ENCODE data around the gene RNF38. TPM values are rescaled to one million over a fixed set of nuclear protein-coding genes. Genes with fewer than 3 reads are reported as not detected.
"Not testable (repeated sequence)": the region's sequence is repeated elsewhere in the genome, so short reads cannot be mapped to it uniquely, and the experiment has no call there.

Gene RNF38
- total RNA-seq, result 10 to 100 TPM; 17.3 to 27.0 (median 23.4) TPM

- DNase-seq (ENCODE audit: low spot score in 2 of 2), result no peak
- WGBS, 2 donors, result 0 to 1% methylated on average over 12 of the region's 12 CpGs
- peak within 1 kb of the TSS; percentile 64 for H3K4me3 ChIP-seq (ENCODE audit: low read depth, poor library complexity, severe bottlenecking)
- intact Hi-C loops (cut with DNase I; ENCODE audit: low total_unique reads), result loop anchor here (10.0 kb wide), 1 partner anchor 55 kb away; no protein-coding TSS in a partner anchor
- no peak for TF ChIP-seq CTCF (IDR thresholded peaks at IDR 0.05)
- no peak for TF ChIP-seq POLR2A (IDR thresholded peaks at IDR 0.05)
Observed at GRCh38 chr9:36399980-36400331, at the start of gene RNF38. RNF38 (minus strand) TSS chr9:36400269; CDS start chr9:36400108, 161 bp downstream.

- DNase-seq (ENCODE audit: low spot score in 2 of 2); H3K4me3 ChIP-seq (ENCODE audit: low read depth, poor library complexity, severe bottlenecking); intact Hi-C loops (cut with DNase I; ENCODE audit: low total_unique reads): not testable (repeated sequence)
- WGBS, 2 donors, result 66 to 67% methylated on average over 9 of the region's 9 CpGs
Observed at GRCh38 chr9:36448555-36448954, 48.5 kb upstream of the RNF38 start.

GRCh38 chr9:36448017-36448416 lies 47.9 kb upstream of the RNF38 start:
- no peak for DNase-seq (ENCODE audit: low spot score in 2 of 2)
- TF ChIP-seq POLR2A (IDR thresholded peaks at IDR 0.05) (no peak), CTCF (IDR thresholded peaks at IDR 0.05) (no peak)
- 46 to 49% methylated on average over 1 of the region's 1 CpG for WGBS, 2 donors
- intact Hi-C loops (cut with DNase I; ENCODE audit: low total_unique reads), result no loop called here
- no peak overlapping the region for H3K4me3 ChIP-seq (ENCODE audit: low read depth, poor library complexity, severe bottlenecking)

GRCh38 chr9:36446678-36447077 lies 46.6 kb upstream of the RNF38 start:
- intact Hi-C loops (cut with DNase I; ENCODE audit: low total_unique reads); DNase-seq (ENCODE audit: low spot score in 2 of 2); H3K4me3 ChIP-seq (ENCODE audit: low read depth, poor library complexity, severe bottlenecking): not testable (repeated sequence)
- WGBS, 2 donors, result 93 to 96% methylated on average over 6 to 10 of the region's 10 CpGs

GRCh38 chr9:36445800-36446361 lies 45.8 kb upstream of the RNF38 start:
- no peak for DNase-seq (ENCODE audit: low spot score in 2 of 2)
- intact Hi-C loops (cut with DNase I; ENCODE audit: low total_unique reads), result no loop called here
- WGBS, 2 donors, result 73 to 78% methylated on average over 5 of the region's 5 CpGs
- no peak for TF ChIP-seq CTCF (IDR thresholded peaks at IDR 0.05)
- TF ChIP-seq POLR2A (IDR thresholded peaks at IDR 0.05), result no peak
- no peak overlapping the region for H3K4me3 ChIP-seq (ENCODE audit: low read depth, poor library complexity, severe bottlenecking)

- TF ChIP-seq CTCF (IDR thresholded peaks at IDR 0.05), result no peak
- TF ChIP-seq POLR2A (IDR thresholded peaks at IDR 0.05), result no peak
- WGBS, 2 donors, result 59 to 70% methylated on average over 2 of the region's 2 CpGs
- no peak for DNase-seq (ENCODE audit: low spot score in 2 of 2)
- H3K4me3 ChIP-seq (ENCODE audit: low read depth, poor library complexity, severe bottlenecking), result no peak overlapping the region
- intact Hi-C loops (cut with DNase I; ENCODE audit: low total_unique reads), result no loop called here
Observed at GRCh38 chr9:36444203-36444602, 44.1 kb upstream of the RNF38 start.

GRCh38 chr9:36443581-36443980 lies 43.5 kb upstream of the RNF38 start:
- H3K4me3 ChIP-seq (ENCODE audit: low read depth, poor library complexity, severe bottlenecking), result no peak overlapping the region
- no peak for TF ChIP-seq POLR2A (IDR thresholded peaks at IDR 0.05)
- TF ChIP-seq CTCF (IDR thresholded peaks at IDR 0.05), result no peak
- intact Hi-C loops (cut with DNase I; ENCODE audit: low total_unique reads), result no loop called here
- 53 to 63% methylated on average over 4 of the region's 4 CpGs for WGBS, 2 donors
- DNase-seq (ENCODE audit: low spot score in 2 of 2), result no peak

All from lower leg skin (tissue), 4 donors.